Hindlimb muscle (tissue), 1 donor: Measurements from ENCODE around the gene HOMEZ. TPM values are rescaled to one million over a fixed set of nuclear protein-coding genes. Genes with fewer than 3 reads are reported as not detected.
A peak's percentile ranks its signal among the peaks of the same experiment; 100 is the strongest.
"Not testable (repeated sequence)": the region's sequence is repeated elsewhere in the genome, so short reads cannot be mapped to it uniquely, and the experiment has no call there.

ENCODE experiments used
- DNase-seq: peaks from one replicate; pipeline ENCODE4 v3.0.0-alpha.2; 2013
- polyA plus RNA-seq: library from polyadenylated mRNA; unstranded; fragments of 120-200 nt; gene quantifications from one replicate; pipeline ENCODE4 v1.2.1, GENCODE V29; 2013; ENCODE audit not compliant: insufficient read length

The HOMEZ gene
- polyA plus RNA-seq, 1 donor = 11.2 TPM

- DNase-seq = no peak
Measured at GRCh38 chr14:23281247-23281646, 4.7 kb downstream of the HOMEZ start.

GRCh38 chr14:23277928-23278327, 8.0 kb downstream of the HOMEZ start:
- DNase-seq = not testable (repeated sequence)

GRCh38 chr14:23277189-23277588, 8.7 kb downstream of the HOMEZ start:
- no peak for DNase-seq

- no peak for DNase-seq
Measured at GRCh38 chr14:23275412-23275811, 10.5 kb downstream of the HOMEZ start.

- no peak for DNase-seq
Measured at GRCh38 chr14:23269193-23269592, 16.7 kb downstream of the HOMEZ start.

GRCh38 chr14:23260849-23261248, 25.1 kb downstream of the HOMEZ start:
- not testable (repeated sequence) for DNase-seq

- DNase-seq = no peak
Measured at GRCh38 chr14:23259426-23259825, 26.5 kb downstream of the HOMEZ start.

GRCh38 chr14:23258256-23258655, 27.7 kb downstream of the HOMEZ start:
- DNase-seq = no peak

GRCh38 chr14:23252420-23253333, 33.3 kb downstream of the HOMEZ start:
- no peak for DNase-seq

GRCh38 chr14:23252006-23252405, 33.9 kb downstream of the HOMEZ start:
- DNase-seq = no peak

GRCh38 chr14:23249824-23250223, 36.1 kb downstream of the HOMEZ start:
- no peak for DNase-seq

- DNase-seq = no peak
Measured at GRCh38 chr14:23248601-23249000, 37.3 kb downstream of the HOMEZ start.

- no peak for DNase-seq
Measured at GRCh38 chr14:23245282-23245681, 40.6 kb downstream of the HOMEZ start.

- no peak for DNase-seq
Measured at GRCh38 chr14:23243066-23243465, 42.9 kb downstream of the HOMEZ start.

GRCh38 chr14:23242076-23242475, 43.9 kb downstream of the HOMEZ start:
- no peak for DNase-seq

- DNase-seq = not testable (repeated sequence)
Measured at GRCh38 chr14:23241061-23241715, 44.7 kb downstream of the HOMEZ start.

- no peak for DNase-seq
Measured at GRCh38 chr14:23240661-23241060, 45.3 kb downstream of the HOMEZ start.

- DNase-seq = peak; percentile 82
Measured at GRCh38 chr14:23237772-23238594, 47.9 kb downstream of the HOMEZ start, which contains the start of gene RNF212B. Gene RNF212B (plus strand): TSS chr14:23237936. CDS start chr14:23240346, 2,410 bp downstream.

- DNase-seq = not testable (repeated sequence)
Measured at GRCh38 chr14:23232241-23232808, 53.6 kb downstream of the HOMEZ start.

- DNase-seq = no peak
Measured at GRCh38 chr14:23228812-23229211, 57.1 kb downstream of the HOMEZ start.

- DNase-seq = no peak
Measured at GRCh38 chr14:23227566-23227965, 58.4 kb downstream of the HOMEZ start.

GRCh38 chr14:23224958-23225357, 61.0 kb downstream of the HOMEZ start:
- not testable (repeated sequence) for DNase-seq
